Measurements from ENCODE around the gene CDKN2AIP.

- TF ChIP-seq CTCF (conservative IDR thresholded peaks at IDR 0.05; ENCODE audit: low read length) (no peak), EZH2phosphoT487 (IDR thresholded peaks at IDR 0.05; ENCODE audit: borderline replicate concordance) (no peak)
These were observed 50.7 kb downstream of the CDKN2AIP start for GRCh38 chr4:183495184-183495583.

All from Loucy (cell line).